ENCODE results near the gene EEA1. TPM values are rescaled to one million over a fixed set of nuclear protein-coding genes. Genes with fewer than 3 reads are reported as not detected.

The EEA1 gene
- total and polyA plus RNA-seq, 2 of the 8 experiments (the other 6 are each of a cell fraction or from before 2014, with no cell fraction given): 1.0 to 18.8 TPM

DNA sequence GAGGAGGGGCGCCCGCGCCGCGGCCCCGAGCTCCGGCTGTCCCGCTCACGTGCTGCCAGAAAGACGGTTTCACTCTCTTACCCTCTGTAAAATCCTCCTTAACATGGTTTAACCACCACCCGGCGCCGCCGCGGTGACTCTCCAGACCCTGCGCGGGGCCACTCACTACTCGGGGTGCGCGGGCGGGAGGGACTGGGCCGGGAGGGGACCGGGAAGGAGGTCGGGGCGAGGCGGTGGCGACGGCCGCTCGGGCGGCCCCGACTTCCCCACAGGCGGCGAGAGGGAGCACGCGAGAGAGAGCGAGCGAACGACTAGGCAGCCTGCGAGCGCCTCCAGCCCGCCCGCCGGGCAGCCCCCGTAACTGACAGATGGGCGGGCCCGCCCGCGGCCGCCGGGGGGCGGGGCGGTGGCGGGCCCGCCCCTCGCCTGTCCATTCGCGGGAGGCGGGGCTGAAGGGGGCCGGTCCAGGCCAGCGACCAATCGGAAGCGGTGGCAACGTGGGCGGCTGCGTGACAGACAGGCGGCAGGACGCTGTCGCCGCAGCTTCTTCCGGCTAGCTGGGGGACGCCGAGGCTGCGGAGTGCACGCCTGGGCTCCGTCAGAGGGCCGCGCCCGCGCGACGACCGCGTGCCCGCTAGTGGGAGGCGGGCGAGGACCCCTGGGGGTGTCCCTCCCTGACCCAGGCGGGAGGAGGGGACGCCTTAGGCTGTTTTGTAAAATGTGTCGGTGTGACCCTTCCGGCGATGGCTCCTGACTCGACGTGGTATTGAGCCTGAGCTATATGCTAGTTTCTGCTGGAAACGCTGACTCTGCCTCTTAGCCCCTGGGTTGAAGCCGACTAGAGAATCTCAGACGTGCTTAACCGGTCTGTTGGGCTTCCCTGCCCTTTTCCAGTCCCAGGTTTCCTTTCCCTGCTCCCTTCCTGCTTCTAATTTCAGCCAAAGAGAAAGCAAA is at the start of gene EEA1 (continued):
- TF ChIP-seq POLR2A (IDR thresholded peaks at IDR 0.05; ENCODE audit: control extremely low read depth in 1 of 2, low read depth in 2 of 2, low read length in 2 of 2) (peak; percentile 57 to 70), CHD2 (IDR thresholded peaks at IDR 0.05; ENCODE audit: low read length) (peak; percentile 49), SP4 (IDR thresholded peaks at IDR 0.05; ENCODE audit: low read length) (peak; percentile 90), NANOG (IDR thresholded peaks at IDR 0.05; ENCODE audit: insufficient read depth, low read depth, low read length, poor library complexity, severe bottlenecking) (no peak), MAFK (IDR thresholded peaks at IDR 0.05; ENCODE audit: low read depth, low read length) (peak; percentile 58; the same call in 1 of the 2 replicates), RXRA (IDR thresholded peaks at IDR 0.05; ENCODE audit: insufficient read depth, low read depth, low read length) (no peak), BCL11A (IDR thresholded peaks at IDR 0.05; ENCODE audit: low read depth in 2 of 2, low read length in 2 of 2) (no peak), RNF2 (IDR thresholded peaks at IDR 0.05; ENCODE audit: borderline replicate concordance, low read depth, low read length, missing control alignments, poor library complexity, severe bottlenecking) (no peak), PHF8 (conservative IDR thresholded peaks at IDR 0.05; ENCODE audit: low read depth, low read length) (peak; percentile 74), GTF2F1 (IDR thresholded peaks at IDR 0.05; ENCODE audit: borderline replicate concordance, low read depth, low read length) (no peak), TCF12 (IDR thresholded peaks at IDR 0.05; ENCODE audit: low read depth, low read length) (no peak), KDM5A (IDR thresholded peaks at IDR 0.05; ENCODE audit: low read length) (no peak), BACH1 (IDR thresholded peaks at IDR 0.05; ENCODE audit: low read length) (peak; percentile 49; the same call in 1 of the 2 replicates), TBP (IDR thresholded peaks at IDR 0.05; ENCODE audit: low read depth, low read length) (peak; percentile 59), CHD1 (IDR thresholded peaks at IDR 0.05; ENCODE audit: low read depth, low read length) (no peak), TAF7 (optimal IDR thresholded peaks at IDR 0.05; ENCODE audit: borderline replicate concordance, low read depth, low read length) (no peak), POLR2AphosphoS5 (IDR thresholded peaks at IDR 0.05; ENCODE audit: low read depth, low read length) (peak; percentile 78), KDM1A (IDR thresholded peaks at IDR 0.05; ENCODE audit: borderline replicate concordance, low read length) (peak; percentile 22; the same call in 1 of the 2 replicates)
- TF ChIP-seq, protein P1, sequence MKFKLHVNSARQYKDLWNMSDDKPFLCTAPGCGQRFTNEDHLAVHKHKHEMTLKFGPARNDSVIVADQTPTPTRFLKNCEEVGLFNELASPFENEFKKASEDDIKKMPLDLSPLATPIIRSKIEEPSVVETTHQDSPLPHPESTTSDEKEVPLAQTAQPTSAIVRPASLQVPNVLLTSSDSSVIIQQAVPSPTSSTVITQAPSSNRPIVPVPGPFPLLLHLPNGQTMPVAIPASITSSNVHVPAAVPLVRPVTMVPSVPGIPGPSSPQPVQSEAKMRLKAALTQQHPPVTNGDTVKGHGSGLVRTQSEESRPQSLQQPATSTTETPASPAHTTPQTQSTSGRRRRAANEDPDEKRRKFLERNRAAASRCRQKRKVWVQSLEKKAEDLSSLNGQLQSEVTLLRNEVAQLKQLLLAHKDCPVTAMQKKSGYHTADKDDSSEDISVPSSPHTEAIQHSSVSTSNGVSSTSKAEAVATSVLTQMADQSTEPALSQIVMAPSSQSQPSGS (IDR thresholded peaks at IDR 0.05; ENCODE audit: low read length): peak; percentile 77; the same call in 1 of the 2 replicates
- TF ChIP-seq, protein P2, sequence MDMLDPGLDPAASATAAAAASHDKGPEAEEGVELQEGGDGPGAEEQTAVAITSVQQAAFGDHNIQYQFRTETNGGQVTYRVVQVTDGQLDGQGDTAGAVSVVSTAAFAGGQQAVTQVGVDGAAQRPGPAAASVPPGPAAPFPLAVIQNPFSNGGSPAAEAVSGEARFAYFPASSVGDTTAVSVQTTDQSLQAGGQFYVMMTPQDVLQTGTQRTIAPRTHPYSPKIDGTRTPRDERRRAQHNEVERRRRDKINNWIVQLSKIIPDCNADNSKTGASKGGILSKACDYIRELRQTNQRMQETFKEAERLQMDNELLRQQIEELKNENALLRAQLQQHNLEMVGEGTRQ (IDR thresholded peaks at IDR 0.05; ENCODE audit: low read length): no peak
- TF ChIP-seq, protein P3, sequence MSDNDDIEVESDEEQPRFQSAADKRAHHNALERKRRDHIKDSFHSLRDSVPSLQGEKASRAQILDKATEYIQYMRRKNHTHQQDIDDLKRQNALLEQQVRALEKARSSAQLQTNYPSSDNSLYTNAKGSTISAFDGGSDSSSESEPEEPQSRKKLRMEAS (IDR thresholded peaks at IDR 0.05): peak; percentile 99

All from H1 (cell line).